OCI-LY3 (cell line): ENCODE measurements around the gene CACNA1A.

Experiments
- H2AFZ ChIP-seq: fragments of 200-600, 300-600 bp; shearing (Covaris generic); 2 replicates; pipeline ENCODE4 v1.6.0; 2014; ENCODE audit warnings: antibody characterized with exemption, low read depth, low read length
- H3K27ac ChIP-seq: fragments of 200-600, 300-600 bp; sonication (generic); 2 replicates; pipeline ENCODE4 v1.5.1; 2014; ENCODE audit warnings: mild to moderate bottlenecking, low read length, moderate library complexity, mixed read lengths
- H3K27me3 ChIP-seq: fragments of 200-600, 300-600 bp; sonication (generic); 2 replicates; pipeline ENCODE4 v1.6.1; 2014; ENCODE audit warnings: low read depth, low read length, mixed read lengths
- H3K36me3 ChIP-seq: fragments of 200-600, 300-600 bp; sonication (generic); replicated peaks from 2 replicates; pipeline ENCODE3; 2014; ENCODE audit warnings: low read depth, low read length, mixed read lengths
- H3K4me1 ChIP-seq: fragments of 300-600, 200-600 bp; sonication (generic); 2 replicates; pipeline ENCODE4 v1.6.1; 2014; ENCODE audit warnings: low read length, mixed read lengths
- H3K4me2 ChIP-seq: fragments of 200-600, 300-600 bp; sonication (generic); 2 replicates; pipeline ENCODE4 v1.6.1; 2014; ENCODE audit warnings: low read length, mixed read lengths
- H3K4me3 ChIP-seq: fragments of 300-600, 200-600 bp; sonication (generic); 2 replicates; pipeline ENCODE4 v1.5.1; 2014; ENCODE audit warnings: antibody characterized with exemption, mild to moderate bottlenecking, low read length, moderate library complexity
- H3K79me2 ChIP-seq: fragments of 300-600, 200-600 bp; shearing (Covaris generic); 2 replicates; pipeline ENCODE4 v1.6.1; 2014; ENCODE audit warnings: mild to moderate bottlenecking, low read length, mixed read lengths
- H3K9ac ChIP-seq: fragments of 300-600, 200-600 bp; shearing (Covaris generic); 2 replicates; pipeline ENCODE4 v1.6.0; 2014; ENCODE audit warnings: mild to moderate bottlenecking, low read length, moderate library complexity
- H3K9me3 ChIP-seq: fragments of 200-600, 300-600 bp; shearing (Covaris generic); 2 replicates; pipeline ENCODE4 v1.6.1; 2014; ENCODE audit warnings: low read length, mixed read lengths; ENCODE audit not compliant: insufficient read depth
- H4K20me1 ChIP-seq: fragments of 200-600, 300-600 bp; sonication (generic); 2 replicates; pipeline ENCODE4 v1.6.1; 2016; ENCODE audit warnings: low read length, mixed read lengths; ENCODE audit not compliant: insufficient read depth
- CTCF ChIP-seq: fragments of 200-600, 300-600 bp; sonication (generic); IDR thresholded peaks from 2 replicates; pipeline ENCODE4 v1.5.1; 2014; ENCODE audit warnings: antibody characterized with exemption, low read length, low read depth
- EZH2phosphoT487 ChIP-seq: fragments of 200-600 bp; shearing (Covaris generic); IDR thresholded peaks from 2 replicates; pipeline ENCODE4 v1.6.1; 2018; ENCODE audit warnings: antibody characterized with exemption, mixed run types, low read depth

CACNA1A gene

GRCh38 chr19:13294812-13295567 is 211.3 kb downstream of the CACNA1A start:
- H3K27ac ChIP-seq, result no peak overlapping the region
- no peaks in the 10 kb centered on the region for H3K9me3 ChIP-seq
- no peak overlapping the region for H3K4me2 ChIP-seq
- H3K36me3 ChIP-seq, result no peaks in the 10 kb centered on the region
- no peaks in the 10 kb centered on the region for H4K20me1 ChIP-seq
- H2AFZ ChIP-seq, result no peak overlapping the region
- H3K4me3 ChIP-seq, result no peak overlapping the region
- 0 out of 2 replicates have a peak, but pooled peaks cover 6% of the 10 kb centered on the region for H3K27me3 ChIP-seq
- no peaks in the 10 kb centered on the region for H3K4me1 ChIP-seq
- H3K9ac ChIP-seq, result no peak overlapping the region
- no peaks in the 10 kb centered on the region for H3K79me2 ChIP-seq
- TF ChIP-seq CTCF, result no peak

GRCh38 chr19:13291913-13292312 is 214.4 kb downstream of the CACNA1A start:
- H3K9ac ChIP-seq, result no peak overlapping the region
- no peaks in the 10 kb centered on the region for H3K9me3 ChIP-seq
- H3K79me2 ChIP-seq, result no peaks in the 10 kb centered on the region
- H3K36me3 ChIP-seq, result no peaks in the 10 kb centered on the region
- H3K4me1 ChIP-seq, result no peaks in the 10 kb centered on the region
- no peak overlapping the region for H3K4me3 ChIP-seq
- H3K27me3 ChIP-seq, result 0 out of 2 replicates have a peak, but pooled peaks cover 6% of the 10 kb centered on the region
- H3K27ac ChIP-seq, result no peak overlapping the region
- no peak overlapping the region for H3K4me2 ChIP-seq
- H2AFZ ChIP-seq, result no peak overlapping the region
- H4K20me1 ChIP-seq, result no peaks in the 10 kb centered on the region
- TF ChIP-seq CTCF (no peak), EZH2phosphoT487 (no peak)

GRCh38 chr19:13290741-13291140 is 215.5 kb downstream of the CACNA1A start:
- Histone ChIP-seq H3K36me3 (no peaks in the 10 kb centered on the region), H4K20me1 (no peaks in the 10 kb centered on the region), H3K27ac (no peak overlapping the region), H2AFZ (no peak overlapping the region), H3K9me3 (no peaks in the 10 kb centered on the region), H3K4me3 (no peak overlapping the region), H3K27me3 (0 out of 2 replicates have a peak, but pooled peaks cover 6% of the 10 kb centered on the region), H3K79me2 (no peaks in the 10 kb centered on the region), H3K4me1 (no peaks in the 10 kb centered on the region), H3K4me2 (no peak overlapping the region), H3K9ac (no peak overlapping the region)
- TF ChIP-seq EZH2phosphoT487, result no peak

- Histone ChIP-seq H3K27me3 (peaks cover 5% of the 10 kb centered on the region; the same call in 1 of the 2 replicates), H3K36me3 (no peaks in the 10 kb centered on the region), H2AFZ (no peak overlapping the region), H3K4me3 (no peak overlapping the region), H3K4me2 (no peak overlapping the region), H4K20me1 (no peaks in the 10 kb centered on the region), H3K9me3 (no peaks in the 10 kb centered on the region), H3K9ac (no peak overlapping the region), H3K27ac (no peak overlapping the region), H3K4me1 (no peaks in the 10 kb centered on the region), H3K79me2 (no peaks in the 10 kb centered on the region)
- TF ChIP-seq CTCF, result no peak
- TF ChIP-seq EZH2phosphoT487, result no peak
Measured at GRCh38 chr19:13289295-13289694, 217.0 kb downstream of the CACNA1A start.
